Heart left ventricle (tissue), 13 donors: ENCODE results near the gene SMIM23.

Experiments
- POLR2A ChIP-seq, 2 donors: fragments of 450-650 bp; IDR thresholded peaks; one replicate each; pipeline ENCODE4 v1.6.1; 2017; ENCODE audit warnings: antibody characterized with exemption in 2 of 2, mild to moderate bottlenecking in 2 of 2, moderate library complexity in 2 of 2
- TF ChIP-seq, protein P1 (sequence below), 12 donors: fragments of 200-600 bp; sonication (generic) in 4 of 12; IDR thresholded peaks; one replicate each; pipeline versions ENCODE4 v1.5.0 to v1.8.0; 2018 to 2022; ENCODE audit warnings: antibody characterized with exemption in 12 of 12, mild to moderate bottlenecking in 5 of 12
- donor health status: ischemic (EF 13 %, LVEDD 7.1; RV severe dilation, severe dysfunction).
- donor health status: DM: no; HTN: yes; CAD: no.
- donor health status: DM: no; HTN: no; CAD: no.
- donor health status: ischemic (EF 25% LVEDD 6.9; RV normal size, moderate dysfunction).
- donor health status: ischemic (EF 25% LVEDD 5.7; RV mildly dilated, moderate dysfunction).
- donor health status: ischemic (EF 35%, LVEDD 5.7; RV mildly dilated, moderate dysfunction).
- donor health status: nonischemic (EF 11% LVEDD 7.7; RV severe dilation, severe dysfunction).
- donor health status: DM: yes; HTN: yes; CAD: no.
- donor health status: PGD.
- donor health status: ischemic (EF 29% LVEDD 5.4; RV normal size, mild dysfunction).
- donor health status: nonischemic (EF 23%, LVEDD 6.1; RV moderate dilation, normal function).

DNA sequence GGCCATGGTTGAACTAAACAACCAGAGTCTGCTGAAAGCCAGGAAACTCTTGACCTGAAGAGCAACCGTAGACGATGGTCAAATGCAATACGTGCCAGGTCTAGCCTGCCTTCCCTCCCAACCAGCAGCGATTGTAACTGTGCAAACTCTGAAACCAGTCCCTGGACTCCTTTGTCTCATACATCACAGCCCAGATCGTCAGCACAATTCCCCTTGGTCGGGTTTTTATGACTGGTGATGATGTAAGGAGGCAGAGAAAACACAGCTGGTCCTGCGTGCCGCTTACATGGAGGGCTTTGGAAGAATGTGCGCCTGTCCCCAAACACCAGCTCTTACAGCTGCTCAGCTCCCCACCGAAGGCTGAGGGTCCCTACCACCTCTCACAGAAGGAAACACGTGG is 24.6 kb downstream of the SMIM23 start:
- TF ChIP-seq, protein P1, sequence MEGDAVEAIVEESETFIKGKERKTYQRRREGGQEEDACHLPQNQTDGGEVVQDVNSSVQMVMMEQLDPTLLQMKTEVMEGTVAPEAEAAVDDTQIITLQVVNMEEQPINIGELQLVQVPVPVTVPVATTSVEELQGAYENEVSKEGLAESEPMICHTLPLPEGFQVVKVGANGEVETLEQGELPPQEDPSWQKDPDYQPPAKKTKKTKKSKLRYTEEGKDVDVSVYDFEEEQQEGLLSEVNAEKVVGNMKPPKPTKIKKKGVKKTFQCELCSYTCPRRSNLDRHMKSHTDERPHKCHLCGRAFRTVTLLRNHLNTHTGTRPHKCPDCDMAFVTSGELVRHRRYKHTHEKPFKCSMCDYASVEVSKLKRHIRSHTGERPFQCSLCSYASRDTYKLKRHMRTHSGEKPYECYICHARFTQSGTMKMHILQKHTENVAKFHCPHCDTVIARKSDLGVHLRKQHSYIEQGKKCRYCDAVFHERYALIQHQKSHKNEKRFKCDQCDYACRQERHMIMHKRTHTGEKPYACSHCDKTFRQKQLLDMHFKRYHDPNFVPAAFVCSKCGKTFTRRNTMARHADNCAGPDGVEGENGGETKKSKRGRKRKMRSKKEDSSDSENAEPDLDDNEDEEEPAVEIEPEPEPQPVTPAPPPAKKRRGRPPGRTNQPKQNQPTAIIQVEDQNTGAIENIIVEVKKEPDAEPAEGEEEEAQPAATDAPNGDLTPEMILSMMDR (IDR thresholded peaks at IDR 0.05): no peak
- no peak for TF ChIP-seq POLR2A (IDR thresholded peaks at IDR 0.05)
